Muscle of leg (tissue), 11 donors: Measurements from ENCODE around the gene STAT2. TPM values are rescaled to one million over a fixed set of nuclear protein-coding genes. Genes with fewer than 3 reads are reported as not detected.
"Not testable (repeated sequence)": the region's sequence is repeated elsewhere in the genome, so short reads cannot be mapped to it uniquely, and the experiment has no call there.

Experiments used
- DNase-seq: peaks from one replicate; pipeline ENCODE4 v3.0.0; 2013
- H3K27ac ChIP-seq: one replicate; pipeline ENCODE4 v1.5.1; 2013; ENCODE audit warnings: mild to moderate bottlenecking, low read length, control low read depth
- H3K27me3 ChIP-seq: one replicate; pipeline ENCODE4 v1.6.1; 2013; ENCODE audit warnings: low read length; ENCODE audit not compliant: control insufficient read depth, insufficient read depth
- H3K36me3 ChIP-seq: one replicate; pipeline ENCODE4 v1.6.1; 2013; ENCODE audit warnings: low read length; ENCODE audit not compliant: control insufficient read depth, insufficient read depth
- H3K4me1 ChIP-seq: one replicate; pipeline ENCODE4 v1.6.1; 2013; ENCODE audit warnings: low read length; ENCODE audit not compliant: control insufficient read depth, insufficient read depth
- H3K4me3 ChIP-seq: one replicate; pipeline ENCODE4 v1.5.1; 2013; ENCODE audit warnings: low read length, control low read depth
- H3K9me3 ChIP-seq: replicated peaks from 2 replicates; pipeline ENCODE4 v1.6.1; 2013; ENCODE audit warnings: low read depth, low read length; ENCODE audit not compliant: control insufficient read depth
- WGBS: methylation state at CpG from one replicate; pipeline ENCODE4 v1.1.5; 2013; ENCODE audit warnings: missing lambda C conversion rate; ENCODE audit not compliant: insufficient coverage; 5-methylcytosine and 5-hydroxymethylcytosine counted together
- polyA plus RNA-seq, 8 donors: library from polyadenylated mRNA; unstranded; fragments of 120-200 nt; gene quantifications; one replicate each; pipeline versions ENCODE4 v1.2.1 to v1.2.3, GENCODE V29; 2013; ENCODE audit warnings: inconsistent platforms in 1 of 8, low replicate concordance in 1 of 8; ENCODE audit not compliant: insufficient read length in 8 of 8, insufficient read depth in 1 of 8
- total RNA-seq: library from RNA; stranded (reverse); fragments of 120-200 nt; gene quantifications from one replicate; pipeline ENCODE4 v1.2.4, GENCODE V29; 2013

STAT2 gene
- total and polyA plus RNA-seq, 9 donors = 40.9 to 71.8 (median 61.4) TPM

DNA sequence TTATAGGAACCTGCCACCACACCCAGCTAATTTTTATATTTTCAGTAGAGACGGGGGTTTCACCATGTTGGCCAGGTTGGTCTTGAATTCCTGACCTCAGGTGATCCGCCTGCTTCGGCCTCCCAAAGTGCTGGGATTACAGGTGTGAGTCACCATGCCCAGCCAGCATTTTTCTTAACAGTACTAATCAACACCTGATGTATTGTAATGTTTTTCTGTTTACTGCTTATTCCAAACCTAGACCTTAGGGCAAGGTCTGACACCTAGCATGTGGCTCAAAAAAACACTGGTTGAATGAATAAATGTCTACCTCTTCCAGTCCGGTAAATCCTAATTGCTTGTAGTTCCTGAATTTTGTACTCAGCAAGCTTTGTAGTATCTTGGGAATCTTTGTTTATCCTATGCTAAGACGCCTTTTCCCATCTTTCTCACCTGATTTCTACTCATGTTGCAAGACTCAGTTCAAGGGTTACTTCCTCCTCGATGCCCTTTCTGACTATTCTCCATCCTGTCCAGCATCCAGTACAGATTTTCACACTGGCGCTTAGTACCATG is 28.9 kb downstream of the STAT2 start:
- peaks cover 13% of the 10 kb centered on the region for H3K4me1 ChIP-seq
- WGBS = no CpG with 5 or more reads among the region's 7 CpGs
- no peak overlapping the region for H3K27ac ChIP-seq
- H3K27me3 ChIP-seq = no peaks in the 10 kb centered on the region
- no peak for DNase-seq
- H3K9me3 ChIP-seq = no peaks in the 10 kb centered on the region
- H3K36me3 ChIP-seq = peaks cover 25% of the 10 kb centered on the region
- no peak overlapping the region for H3K4me3 ChIP-seq

DNA sequence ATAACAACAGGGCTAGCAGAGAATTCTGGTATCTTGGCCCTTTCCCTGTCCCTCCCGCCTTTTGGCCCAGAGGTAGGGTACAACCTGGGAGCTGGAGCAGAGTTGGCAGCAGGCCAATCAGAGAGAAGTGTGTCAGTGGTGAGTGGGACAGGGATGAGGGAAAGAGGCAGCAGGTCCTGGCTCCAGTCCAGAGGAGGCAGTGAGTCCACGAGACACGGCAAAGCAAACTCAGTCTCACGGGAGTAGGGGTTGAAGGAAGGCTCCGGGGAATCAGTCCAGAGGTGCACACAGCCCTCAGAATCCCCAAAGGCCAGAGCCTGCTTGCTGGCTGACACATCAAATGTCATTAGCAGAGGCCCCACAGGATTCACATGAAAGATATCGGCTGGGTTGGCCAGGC is 33.4 kb downstream of the STAT2 start:
- Histone ChIP-seq H3K4me1 (no peaks in the 10 kb centered on the region), H3K27me3 (no peaks in the 10 kb centered on the region), H3K4me3 (no peak overlapping the region), H3K27ac (no peak overlapping the region), H3K36me3 (peaks cover 66% of the 10 kb centered on the region), H3K9me3 (no peaks in the 10 kb centered on the region)
- no peak for DNase-seq
- WGBS = 92% methylated on average over 5 of the region's 6 CpGs

DNA sequence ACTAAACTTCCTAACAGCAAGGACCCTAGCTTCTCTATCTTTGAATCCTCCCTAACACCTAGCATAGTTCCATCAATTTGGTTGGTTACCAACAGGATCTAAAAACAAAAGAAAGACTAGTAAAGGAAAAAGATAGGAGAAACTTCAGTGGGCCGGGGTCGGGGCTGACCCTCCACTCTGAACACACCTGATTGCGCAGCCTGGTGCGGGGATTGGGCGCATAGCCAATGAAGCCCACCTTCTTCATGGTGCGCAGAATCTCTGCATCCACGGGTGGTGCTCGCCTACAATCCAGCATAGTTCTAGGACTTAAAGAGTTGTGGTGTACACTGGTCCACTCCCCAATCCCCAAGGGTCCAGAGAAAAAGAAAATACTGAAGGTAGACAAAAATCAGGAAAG is 33.8 kb downstream of the STAT2 start:
- H3K4me3 ChIP-seq = no peak overlapping the region

DNA sequence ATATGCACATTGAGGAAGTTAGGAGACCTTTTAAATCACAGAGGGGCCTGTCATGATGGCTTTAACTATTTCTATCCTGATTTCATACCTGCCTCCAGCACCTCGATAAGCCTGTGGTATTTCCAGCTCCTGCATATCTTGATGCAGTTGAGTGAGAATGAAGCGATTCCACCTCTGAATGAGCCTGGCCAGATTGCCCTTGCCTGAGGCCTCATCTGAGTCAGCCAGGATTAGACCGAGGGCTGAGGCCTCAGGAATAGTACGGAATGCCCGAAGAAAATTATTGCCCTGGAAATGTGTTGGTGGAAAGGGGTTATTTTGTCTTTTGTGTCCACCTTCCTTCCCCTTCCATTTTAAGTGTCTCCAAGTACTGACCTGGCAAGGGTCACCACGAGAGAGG is 35.7 kb downstream of the STAT2 start:
- Histone ChIP-seq H3K27me3 (no peaks in the 10 kb centered on the region), H3K4me3 (no peak overlapping the region), H3K27ac (no peak overlapping the region), H3K9me3 (no peaks in the 10 kb centered on the region), H3K4me1 (no peaks in the 10 kb centered on the region), H3K36me3 (peaks cover 78% of the 10 kb centered on the region)
- DNase-seq = no peak
- 92% methylated on average over 2 of the region's 6 CpGs for WGBS

More for the DNA sequence above, 33.8 kb downstream of the STAT2 start:
- H3K27ac ChIP-seq = no peak overlapping the region
- no peaks in the 10 kb centered on the region for H3K9me3 ChIP-seq
- H3K36me3 ChIP-seq = peaks cover 66% of the 10 kb centered on the region
- 97% methylated on average over 5 of the region's 8 CpGs for WGBS
- H3K27me3 ChIP-seq = no peaks in the 10 kb centered on the region
- no peak for DNase-seq
- no peaks in the 10 kb centered on the region for H3K4me1 ChIP-seq

DNA sequence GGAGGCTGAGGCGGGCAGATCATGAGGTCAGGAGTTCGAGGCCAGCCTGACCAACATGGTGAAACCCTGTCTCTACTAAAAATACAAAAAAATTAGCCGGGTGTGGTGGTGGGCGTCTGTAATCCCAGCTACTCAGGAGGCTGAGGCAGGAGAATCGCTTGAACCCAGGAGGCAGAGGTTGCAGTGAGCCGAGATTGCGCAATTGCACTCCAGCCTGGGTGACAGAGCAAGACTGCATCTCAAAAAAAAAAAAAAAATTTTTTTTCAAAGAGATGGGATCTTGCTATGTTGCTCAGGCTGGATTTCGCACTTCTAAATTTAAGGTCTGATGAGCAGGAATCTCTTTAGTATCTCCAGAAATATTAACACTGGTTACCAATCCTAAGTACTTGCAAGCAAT is 38.3 kb downstream of the STAT2 start:
- not testable (repeated sequence) for H3K27ac ChIP-seq, H3K4me3 ChIP-seq, DNase-seq, H3K4me1 ChIP-seq, H3K27me3 ChIP-seq, H3K9me3 ChIP-seq
- WGBS = 80% methylated on average over 1 of the region's 8 CpGs
- H3K36me3 ChIP-seq = peaks cover 73% of the 10 kb centered on the region

DNA sequence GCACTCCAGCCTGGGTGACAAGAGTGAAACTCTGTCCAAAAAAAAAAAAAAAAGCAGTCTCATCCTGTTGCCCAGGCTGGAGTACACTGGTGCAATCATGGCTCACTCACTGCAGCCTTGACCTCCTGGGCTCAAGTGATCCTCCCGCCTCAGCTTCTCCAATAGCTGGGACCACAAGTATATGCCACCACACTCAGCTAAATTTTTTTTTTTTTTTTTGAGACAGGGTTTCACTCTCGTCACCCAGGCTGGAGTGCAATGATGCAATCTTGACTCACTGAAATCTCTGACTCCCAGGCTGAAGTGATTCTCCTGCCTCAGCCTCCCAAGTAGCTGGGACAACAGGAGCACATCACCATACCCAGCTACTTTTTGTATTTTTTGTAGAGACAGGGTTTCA is 38.9 kb downstream of the STAT2 start:
- H3K4me1 ChIP-seq = peaks cover 7% of the 10 kb centered on the region
- no peak overlapping the region for H3K27ac ChIP-seq
- no peaks in the 10 kb centered on the region for H3K27me3 ChIP-seq
- DNase-seq = no peak
- no peaks in the 10 kb centered on the region for H3K9me3 ChIP-seq
- WGBS = 100% methylated on average over 1 of the region's 2 CpGs
- no peak overlapping the region for H3K4me3 ChIP-seq
- peaks cover 68% of the 10 kb centered on the region for H3K36me3 ChIP-seq

DNA sequence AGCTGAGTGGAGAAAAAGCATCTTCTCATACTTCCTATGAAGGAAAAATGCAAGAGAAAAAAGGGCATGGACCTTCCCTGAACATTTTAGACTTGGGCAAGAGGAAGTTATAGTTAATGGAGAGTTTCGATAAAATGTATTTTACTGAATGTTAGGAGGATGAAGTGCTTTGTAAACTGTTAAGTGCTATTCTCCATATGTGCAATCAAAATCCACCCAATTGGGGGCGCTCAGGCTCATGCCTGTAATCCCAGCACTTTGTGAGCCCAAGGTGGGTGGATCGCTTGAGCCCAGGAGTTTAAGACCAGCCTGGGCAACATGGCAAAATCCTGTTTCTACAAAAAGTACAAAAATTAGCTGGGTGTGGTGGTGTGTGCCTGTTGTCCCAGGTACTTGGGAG is 42.2 kb downstream of the STAT2 start:
- Histone ChIP-seq H3K27me3 (no peaks in the 10 kb centered on the region), H3K9me3 (no peaks in the 10 kb centered on the region), H3K4me1 (peaks cover 15% of the 10 kb centered on the region), H3K36me3 (peaks cover 46% of the 10 kb centered on the region), H3K4me3 (no peak overlapping the region), H3K27ac (no peak overlapping the region)
- DNase-seq = no peak
- WGBS = no CpG with 5 or more reads among the region's 3 CpGs

DNA sequence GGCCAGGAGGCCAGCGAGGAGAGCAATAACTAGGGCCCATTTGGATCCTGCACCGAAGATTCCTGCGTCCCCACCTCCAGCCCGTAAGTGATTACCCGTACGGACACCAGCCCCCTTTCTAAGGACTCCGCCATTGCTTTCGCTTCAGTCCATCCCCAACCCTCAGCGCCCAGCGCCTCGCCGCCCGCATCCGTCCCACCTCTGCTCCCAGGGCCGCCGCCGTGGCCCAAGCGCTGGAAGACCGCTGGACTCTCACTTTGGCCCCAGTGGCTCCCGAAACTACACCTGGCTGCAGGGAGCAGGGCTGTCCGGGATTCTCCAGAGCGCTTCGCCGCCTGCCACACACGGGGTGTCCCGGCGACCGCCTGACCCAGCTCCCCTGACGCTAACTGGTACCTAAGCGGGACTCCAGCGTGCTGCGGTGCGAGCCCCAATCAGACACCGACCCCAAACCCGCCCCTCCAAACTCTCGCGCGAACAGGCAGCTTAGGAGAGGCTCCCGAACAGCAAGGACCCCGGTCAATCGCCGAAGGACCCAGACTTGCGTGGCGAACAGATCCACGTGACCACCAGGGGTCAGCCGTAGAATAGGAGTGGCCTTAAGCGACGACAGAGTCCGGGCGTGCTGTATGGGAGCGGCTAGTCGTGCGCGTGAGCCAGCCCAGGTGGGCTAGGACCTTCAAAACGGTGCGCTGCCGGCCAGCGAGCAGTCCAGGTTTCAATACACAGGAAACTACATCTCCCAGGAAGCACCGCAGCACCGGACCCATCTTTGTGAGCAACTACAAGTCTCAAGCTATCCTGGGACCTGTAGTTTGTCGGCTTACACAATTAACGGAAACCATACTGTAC is 44.1 kb downstream of the STAT2 start, which contains the start of gene CNPY2:
TSS of gene CNPY2 (minus strand) at position 367 of the 852 bp plus-strand sequence. CDS start 771 bp downstream, outside the sequence.
- H3K36me3 ChIP-seq = peaks cover 50% of the 10 kb centered on the region
- H3K4me1 ChIP-seq = peaks cover 15% of the 10 kb centered on the region
- H3K27me3 ChIP-seq = no peaks in the 10 kb centered on the region
- peak within 1 kb of the TSS; percentile 93 for H3K4me3 ChIP-seq
- under 1% methylated on average over 60 of the region's 62 CpGs for WGBS
- H3K27ac ChIP-seq = peak within 1 kb of the TSS; percentile 97
- peak; percentile 98 for DNase-seq
- H3K9me3 ChIP-seq = no peaks in the 10 kb centered on the region

DNA sequence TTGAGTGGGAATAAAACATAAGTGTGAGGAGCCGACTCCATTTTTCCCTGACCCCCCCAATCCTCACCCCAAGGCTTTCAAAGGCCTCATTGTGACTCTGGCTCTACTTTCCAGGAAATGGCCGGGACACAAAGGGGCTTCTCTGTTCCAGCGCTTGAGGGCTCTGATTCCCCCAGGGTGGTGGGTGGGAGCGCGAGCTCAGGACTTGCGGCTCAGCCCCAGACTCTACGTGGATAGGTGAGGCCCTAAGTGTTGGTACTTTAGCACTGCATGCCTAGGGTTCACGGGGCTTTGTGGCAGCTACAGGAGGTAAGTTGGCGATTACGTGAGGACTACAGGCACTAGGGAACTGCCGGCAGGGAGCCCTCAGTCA is 44.7 kb downstream of the STAT2 start:
- peaks cover 52% of the 10 kb centered on the region for H3K36me3 ChIP-seq
- peak overlapping the region; percentile 93 for H3K4me3 ChIP-seq
- no peaks in the 10 kb centered on the region for H3K27me3 ChIP-seq
- H3K9me3 ChIP-seq = no peaks in the 10 kb centered on the region
- peak overlapping the region; percentile 97 for H3K27ac ChIP-seq
- WGBS = 2% methylated on average over 7 of the region's 11 CpGs
- peaks cover 15% of the 10 kb centered on the region for H3K4me1 ChIP-seq
- DNase-seq = peak; percentile 35

DNA sequence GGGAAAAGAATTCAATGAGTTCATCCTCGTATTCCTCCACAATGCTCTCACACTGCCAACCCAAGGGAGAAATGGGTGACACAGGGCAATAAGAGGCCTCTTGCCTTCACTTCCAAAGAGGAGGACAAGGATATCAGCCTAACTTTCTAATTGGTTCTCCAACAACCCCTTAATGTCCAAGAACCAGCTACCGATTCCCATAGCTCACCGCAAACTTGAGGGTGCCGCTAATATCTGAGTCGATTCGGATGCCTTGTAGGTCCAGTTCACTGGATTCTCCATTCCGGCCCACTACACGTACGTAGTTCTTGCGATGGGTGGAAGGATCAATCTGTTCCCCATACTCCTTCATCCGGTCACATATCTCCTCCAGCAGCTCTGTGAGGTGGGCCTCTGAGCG is 48.9 kb downstream of the STAT2 start:
- no peak overlapping the region for H3K4me3 ChIP-seq
- WGBS = 92% methylated on average over 9 of the region's 12 CpGs
- H3K27me3 ChIP-seq = no peaks in the 10 kb centered on the region
- peaks cover 59% of the 10 kb centered on the region for H3K36me3 ChIP-seq
- H3K27ac ChIP-seq = no peak overlapping the region
- DNase-seq = no peak
- no peaks in the 10 kb centered on the region for H3K9me3 ChIP-seq
- H3K4me1 ChIP-seq = peaks cover 8% of the 10 kb centered on the region
